ENCODE measurements around the gene PLIN4. TPM values are rescaled to one million over a fixed set of nuclear protein-coding genes. Genes with fewer than 3 reads are reported as not detected.

Gene PLIN4
- total and polyA plus RNA-seq, 9 of the 15 experiments (the other 6 are each of a cell fraction or from before 2014, with no cell fraction given) = 0.04 to 0.16 (median 0.07) TPM; not detected in 3

DNA sequence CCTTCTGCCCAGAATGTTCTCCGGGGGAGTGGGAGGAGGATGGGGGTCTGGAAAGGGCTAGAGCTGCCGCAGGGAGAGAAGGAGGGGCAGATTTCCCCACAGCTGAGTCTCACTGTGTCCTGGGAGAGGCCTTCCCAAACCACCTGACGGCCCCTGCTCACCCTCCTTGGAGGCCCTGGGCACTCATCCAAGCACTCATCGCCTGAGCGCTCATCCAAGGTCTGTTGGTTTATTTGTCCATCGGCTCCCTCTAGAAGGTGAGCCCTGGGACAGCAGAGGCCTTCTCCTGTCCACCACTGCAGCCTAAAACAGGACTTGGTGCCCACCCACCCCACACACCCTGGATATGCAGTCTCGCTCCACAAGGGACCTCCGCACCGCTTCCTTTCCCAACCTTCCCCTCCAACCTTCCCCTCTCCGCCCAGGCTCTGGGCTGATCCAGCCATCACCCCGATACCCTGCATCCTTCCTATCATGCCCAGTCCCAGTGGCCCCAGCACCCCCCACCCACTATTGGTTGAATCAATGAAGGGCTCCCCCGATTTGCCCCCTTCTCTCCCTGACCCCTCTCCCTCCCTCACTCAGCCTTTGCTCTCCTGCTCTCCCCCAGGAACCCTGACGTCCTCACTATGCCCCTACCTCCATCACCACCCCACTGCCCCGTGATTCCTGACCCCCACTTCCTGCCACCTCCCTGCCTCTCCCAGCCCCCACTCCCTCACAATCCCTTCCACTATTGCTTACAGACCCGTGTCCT lies 62.4 kb downstream of the PLIN4 start (continued):
- TF ChIP-seq SIN3A (IDR thresholded peaks at IDR 0.05; ENCODE audit: borderline replicate concordance in 2 of 2, control insufficient read depth in 1 of 2, low read depth in 2 of 2, low read length in 2 of 2) = peak in 1 of 2 experiments; percentile 12; a peak in 2 of 4 replicates
- TF ChIP-seq, protein P1, sequence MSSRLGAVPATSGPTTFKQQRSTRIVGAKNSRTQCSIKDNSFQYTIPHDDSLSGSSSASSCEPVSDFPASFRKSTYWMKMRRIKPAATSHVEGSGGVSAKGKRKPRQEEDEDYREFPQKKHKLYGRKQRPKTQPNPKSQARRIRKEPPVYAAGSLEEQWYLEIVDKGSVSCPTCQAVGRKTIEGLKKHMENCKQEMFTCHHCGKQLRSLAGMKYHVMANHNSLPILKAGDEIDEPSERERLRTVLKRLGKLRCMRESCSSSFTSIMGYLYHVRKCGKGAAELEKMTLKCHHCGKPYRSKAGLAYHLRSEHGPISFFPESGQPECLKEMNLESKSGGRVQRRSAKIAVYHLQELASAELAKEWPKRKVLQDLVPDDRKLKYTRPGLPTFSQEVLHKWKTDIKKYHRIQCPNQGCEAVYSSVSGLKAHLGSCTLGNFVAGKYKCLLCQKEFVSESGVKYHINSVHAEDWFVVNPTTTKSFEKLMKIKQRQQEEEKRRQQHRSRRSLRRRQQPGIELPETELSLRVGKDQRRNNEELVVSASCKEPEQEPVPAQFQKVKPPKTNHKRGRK (tag; IDR thresholded peaks at IDR 0.05) = no peak
- TF ChIP-seq ZNF282 (CRISPR knock-in tag; IDR thresholded peaks at IDR 0.05) = no peak
- no peak for TF ChIP-seq PRPF4 (IDR thresholded peaks at IDR 0.05; ENCODE audit: insufficient read depth, low read depth, low read length, poor library complexity, severe bottlenecking)
- no peak for TF ChIP-seq ZNF561 (CRISPR knock-in tag; conservative IDR thresholded peaks at IDR 0.05)
- no peak for TF ChIP-seq ZNF780A (CRISPR knock-in tag; IDR thresholded peaks at IDR 0.05)
- TF ChIP-seq, protein P2, sequence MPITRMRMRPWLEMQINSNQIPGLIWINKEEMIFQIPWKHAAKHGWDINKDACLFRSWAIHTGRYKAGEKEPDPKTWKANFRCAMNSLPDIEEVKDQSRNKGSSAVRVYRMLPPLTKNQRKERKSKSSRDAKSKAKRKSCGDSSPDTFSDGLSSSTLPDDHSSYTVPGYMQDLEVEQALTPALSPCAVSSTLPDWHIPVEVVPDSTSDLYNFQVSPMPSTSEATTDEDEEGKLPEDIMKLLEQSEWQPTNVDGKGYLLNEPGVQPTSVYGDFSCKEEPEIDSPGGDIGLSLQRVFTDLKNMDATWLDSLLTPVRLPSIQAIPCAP (CRISPR knock-in tag; IDR thresholded peaks at IDR 0.05; ENCODE audit: borderline replicate concordance) = no peak
- TF ChIP-seq SMARCE1 (IDR thresholded peaks at IDR 0.05) = no peak
- peak; percentile 36; the same call in 1 of the 2 replicates for TF ChIP-seq SP1 (CRISPR knock-in tag; IDR thresholded peaks at IDR 0.05)
- no peak for TF ChIP-seq U2AF1 (optimal IDR thresholded peaks at IDR 0.05; ENCODE audit: low read depth, low read length)
- no peak for TF ChIP-seq ASH1L (IDR thresholded peaks at IDR 0.05; ENCODE audit: borderline replicate concordance, low read depth, partially characterized antibody)
- 0 out of 2 replicates have a peak, but pooled peaks have one; percentile 23 for TF ChIP-seq ZNF12 (CRISPR knock-in tag; IDR thresholded peaks at IDR 0.05)
- TF ChIP-seq TGIF2 (CRISPR knock-in tag; IDR thresholded peaks at IDR 0.05) = no peak
- no peak for TF ChIP-seq SMAD2 (IDR thresholded peaks at IDR 0.05; ENCODE audit: low read depth, low read length)
- no peak for TF ChIP-seq HNRNPUL1 (IDR thresholded peaks at IDR 0.05; ENCODE audit: low read length)
- TF ChIP-seq, protein P3, sequence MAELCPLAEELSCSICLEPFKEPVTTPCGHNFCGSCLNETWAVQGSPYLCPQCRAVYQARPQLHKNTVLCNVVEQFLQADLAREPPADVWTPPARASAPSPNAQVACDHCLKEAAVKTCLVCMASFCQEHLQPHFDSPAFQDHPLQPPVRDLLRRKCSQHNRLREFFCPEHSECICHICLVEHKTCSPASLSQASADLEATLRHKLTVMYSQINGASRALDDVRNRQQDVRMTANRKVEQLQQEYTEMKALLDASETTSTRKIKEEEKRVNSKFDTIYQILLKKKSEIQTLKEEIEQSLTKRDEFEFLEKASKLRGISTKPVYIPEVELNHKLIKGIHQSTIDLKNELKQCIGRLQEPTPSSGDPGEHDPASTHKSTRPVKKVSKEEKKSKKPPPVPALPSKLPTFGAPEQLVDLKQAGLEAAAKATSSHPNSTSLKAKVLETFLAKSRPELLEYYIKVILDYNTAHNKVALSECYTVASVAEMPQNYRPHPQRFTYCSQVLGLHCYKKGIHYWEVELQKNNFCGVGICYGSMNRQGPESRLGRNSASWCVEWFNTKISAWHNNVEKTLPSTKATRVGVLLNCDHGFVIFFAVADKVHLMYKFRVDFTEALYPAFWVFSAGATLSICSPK (IDR thresholded peaks at IDR 0.05; ENCODE audit: borderline replicate concordance) = no peak
- no peak for TF ChIP-seq ETV6 (IDR thresholded peaks at IDR 0.05; ENCODE audit: borderline replicate concordance in 1 of 2, low read depth in 2 of 2, low read length in 1 of 2)
- TF ChIP-seq ETV6 (CRISPR knock-in tag; IDR thresholded peaks at IDR 0.05; ENCODE audit: borderline replicate concordance) = no peak
- no peak for TF ChIP-seq CREB1 (IDR thresholded peaks at IDR 0.05)
- no peak for TF ChIP-seq CREB1 (CRISPR knock-in tag; IDR thresholded peaks at IDR 0.05)
- no peak for TF ChIP-seq MED1 (CRISPR knock-in tag; IDR thresholded peaks at IDR 0.05; ENCODE audit: borderline replicate concordance)

Data from K562 (cell line).